ENCODE measurements around the gene HMX1.

- TF ChIP-seq, protein P1, sequence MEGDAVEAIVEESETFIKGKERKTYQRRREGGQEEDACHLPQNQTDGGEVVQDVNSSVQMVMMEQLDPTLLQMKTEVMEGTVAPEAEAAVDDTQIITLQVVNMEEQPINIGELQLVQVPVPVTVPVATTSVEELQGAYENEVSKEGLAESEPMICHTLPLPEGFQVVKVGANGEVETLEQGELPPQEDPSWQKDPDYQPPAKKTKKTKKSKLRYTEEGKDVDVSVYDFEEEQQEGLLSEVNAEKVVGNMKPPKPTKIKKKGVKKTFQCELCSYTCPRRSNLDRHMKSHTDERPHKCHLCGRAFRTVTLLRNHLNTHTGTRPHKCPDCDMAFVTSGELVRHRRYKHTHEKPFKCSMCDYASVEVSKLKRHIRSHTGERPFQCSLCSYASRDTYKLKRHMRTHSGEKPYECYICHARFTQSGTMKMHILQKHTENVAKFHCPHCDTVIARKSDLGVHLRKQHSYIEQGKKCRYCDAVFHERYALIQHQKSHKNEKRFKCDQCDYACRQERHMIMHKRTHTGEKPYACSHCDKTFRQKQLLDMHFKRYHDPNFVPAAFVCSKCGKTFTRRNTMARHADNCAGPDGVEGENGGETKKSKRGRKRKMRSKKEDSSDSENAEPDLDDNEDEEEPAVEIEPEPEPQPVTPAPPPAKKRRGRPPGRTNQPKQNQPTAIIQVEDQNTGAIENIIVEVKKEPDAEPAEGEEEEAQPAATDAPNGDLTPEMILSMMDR (IDR thresholded peaks at IDR 0.05) = no peak
- TF ChIP-seq POLR2A (IDR thresholded peaks at IDR 0.05) = no peak
- TF ChIP-seq EP300 (IDR thresholded peaks at IDR 0.05) = no peak
- TF ChIP-seq POLR2AphosphoS5 (IDR thresholded peaks at IDR 0.05) = no peak
These were observed 5.8 kb downstream of the HMX1 start for GRCh38 chr4:8865681-8866310.

Measured in gastroesophageal sphincter (tissue), 3 donors.